ENCODE data around the gene KLHL36.

The KLHL36 gene

DNA sequence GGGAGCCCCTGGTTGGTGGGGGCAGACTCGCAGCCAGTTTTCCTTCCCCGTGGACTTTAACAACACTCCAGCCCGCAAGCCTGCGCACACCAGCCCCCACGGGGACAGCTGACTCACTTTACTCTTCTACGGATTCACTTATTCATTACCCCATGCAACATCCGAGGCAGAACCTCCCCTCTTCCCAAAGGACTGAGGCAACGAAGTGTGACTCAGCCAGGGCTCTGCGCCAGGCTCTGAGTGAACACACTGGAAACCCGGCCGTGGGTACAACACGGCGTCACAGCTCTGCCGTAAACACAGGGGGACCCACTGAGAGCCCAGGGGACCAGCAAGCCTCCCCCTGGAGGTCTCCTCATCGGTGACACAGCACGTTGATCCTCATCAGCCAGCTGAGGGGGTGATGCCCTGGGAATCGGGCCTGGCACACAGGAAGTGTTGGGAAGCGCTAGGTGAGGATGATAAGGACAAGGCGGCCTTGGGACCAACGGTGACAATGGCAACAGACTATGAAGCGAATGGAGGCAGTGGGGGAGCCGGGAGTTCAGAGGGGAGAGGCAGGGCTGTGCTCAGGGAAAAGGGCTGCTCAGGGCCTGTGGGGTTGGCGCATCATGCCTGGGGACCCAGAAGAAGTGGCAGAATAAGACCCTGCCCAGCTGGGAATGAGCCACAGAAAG lies 45.0 kb upstream of the KLHL36 start:
- peak; percentile 84 for ATAC-seq
- TF ChIP-seq ESRRG (CRISPR knock-in tag; IDR thresholded peaks at IDR 0.05) (no peak), CSDC2 (CRISPR knock-in tag; IDR thresholded peaks at IDR 0.05) (0 out of 2 replicates have a peak, but pooled peaks have one; percentile 19), GLIS3 (CRISPR knock-in tag; IDR thresholded peaks at IDR 0.05) (no peak), ZFP3 (CRISPR knock-in tag; IDR thresholded peaks at IDR 0.05) (0 out of 2 replicates have a peak, but pooled peaks have one; percentile 25), OSR1 (CRISPR knock-in tag; IDR thresholded peaks at IDR 0.05) (no peak), ZNF70 (CRISPR knock-in tag; IDR thresholded peaks at IDR 0.05) (no peak), ZC3H10 (CRISPR knock-in tag; IDR thresholded peaks at IDR 0.05) (no peak), ZFP30 (CRISPR knock-in tag; IDR thresholded peaks at IDR 0.05) (no peak), ISL1 (CRISPR knock-in tag; IDR thresholded peaks at IDR 0.05) (no peak), ZNF8 (CRISPR knock-in tag; IDR thresholded peaks at IDR 0.05) (no peak), RARB (CRISPR knock-in tag; IDR thresholded peaks at IDR 0.05) (no peak), ARNTL (CRISPR knock-in tag; IDR thresholded peaks at IDR 0.05; ENCODE audit: borderline replicate concordance, low read depth) (no peak), TCF4 (CRISPR knock-in tag; IDR thresholded peaks at IDR 0.05; ENCODE audit: borderline replicate concordance) (no peak), BACH2 (CRISPR knock-in tag; IDR thresholded peaks at IDR 0.05; ENCODE audit: borderline replicate concordance) (no peak)
- TF ChIP-seq, protein P1, sequence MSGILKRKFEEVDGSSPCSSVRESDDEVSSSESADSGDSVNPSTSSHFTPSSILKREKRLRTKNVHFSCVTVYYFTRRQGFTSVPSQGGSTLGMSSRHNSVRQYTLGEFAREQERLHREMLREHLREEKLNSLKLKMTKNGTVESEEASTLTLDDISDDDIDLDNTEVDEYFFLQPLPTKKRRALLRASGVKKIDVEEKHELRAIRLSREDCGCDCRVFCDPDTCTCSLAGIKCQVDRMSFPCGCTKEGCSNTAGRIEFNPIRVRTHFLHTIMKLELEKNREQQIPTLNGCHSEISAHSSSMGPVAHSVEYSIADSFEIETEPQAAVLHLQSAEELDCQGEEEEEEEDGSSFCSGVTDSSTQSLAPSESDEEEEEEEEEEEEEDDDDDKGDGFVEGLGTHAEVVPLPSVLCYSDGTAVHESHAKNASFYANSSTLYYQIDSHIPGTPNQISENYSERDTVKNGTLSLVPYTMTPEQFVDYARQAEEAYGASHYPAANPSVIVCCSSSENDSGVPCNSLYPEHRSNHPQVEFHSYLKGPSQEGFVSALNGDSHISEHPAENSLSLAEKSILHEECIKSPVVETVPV (CRISPR knock-in tag; IDR thresholded peaks at IDR 0.05): no peak
- TF ChIP-seq, protein P2, sequence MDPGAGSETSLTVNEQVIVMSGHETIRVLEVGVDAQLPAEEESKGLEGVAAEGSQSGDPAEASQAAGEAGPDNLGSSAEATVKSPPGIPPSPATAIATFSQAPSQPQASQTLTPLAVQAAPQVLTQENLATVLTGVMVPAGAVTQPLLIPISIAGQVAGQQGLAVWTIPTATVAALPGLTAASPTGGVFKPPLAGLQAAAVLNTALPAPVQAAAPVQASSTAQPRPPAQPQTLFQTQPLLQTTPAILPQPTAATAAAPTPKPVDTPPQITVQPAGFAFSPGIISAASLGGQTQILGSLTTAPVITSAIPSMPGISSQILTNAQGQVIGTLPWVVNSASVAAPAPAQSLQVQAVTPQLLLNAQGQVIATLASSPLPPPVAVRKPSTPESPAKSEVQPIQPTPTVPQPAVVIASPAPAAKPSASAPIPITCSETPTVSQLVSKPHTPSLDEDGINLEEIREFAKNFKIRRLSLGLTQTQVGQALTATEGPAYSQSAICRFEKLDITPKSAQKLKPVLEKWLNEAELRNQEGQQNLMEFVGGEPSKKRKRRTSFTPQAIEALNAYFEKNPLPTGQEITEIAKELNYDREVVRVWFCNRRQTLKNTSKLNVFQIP (CRISPR knock-in tag; IDR thresholded peaks at IDR 0.05; ENCODE audit: borderline replicate concordance, low read depth): no peak

DNA sequence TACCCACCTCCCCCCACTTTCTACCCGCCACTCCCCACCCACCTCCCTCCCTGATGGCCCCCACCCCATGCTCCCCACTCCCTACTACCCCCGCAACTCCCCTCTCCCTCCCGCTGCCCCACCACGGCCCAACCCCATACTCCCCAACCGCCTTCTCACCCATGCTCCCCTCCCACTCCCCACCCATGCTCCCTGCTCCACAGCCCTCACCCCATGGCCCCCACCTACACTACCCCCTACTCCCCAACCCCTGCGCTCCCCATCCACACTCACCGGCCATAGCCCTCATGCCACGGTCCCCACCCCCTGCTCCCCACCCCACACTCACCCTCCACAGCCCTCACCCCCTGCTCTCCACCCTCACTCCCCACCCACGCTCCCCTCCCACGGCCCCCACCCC lies 44.4 kb upstream of the KLHL36 start:
- no peak for TF ChIP-seq TCF4 (CRISPR knock-in tag; IDR thresholded peaks at IDR 0.05; ENCODE audit: borderline replicate concordance)
- TF ChIP-seq TOX (CRISPR knock-in tag; IDR thresholded peaks at IDR 0.05; ENCODE audit: borderline replicate concordance): no peak
- TF ChIP-seq ARNTL (CRISPR knock-in tag; IDR thresholded peaks at IDR 0.05; ENCODE audit: borderline replicate concordance, low read depth): no peak
- no peak for TF ChIP-seq ESRRG (CRISPR knock-in tag; IDR thresholded peaks at IDR 0.05)
- TF ChIP-seq ISL1 (CRISPR knock-in tag; IDR thresholded peaks at IDR 0.05): no peak
- TF ChIP-seq, protein P1 (CRISPR knock-in tag; IDR thresholded peaks at IDR 0.05): no peak
- no peak for TF ChIP-seq RARB (CRISPR knock-in tag; IDR thresholded peaks at IDR 0.05)
- no peak for TF ChIP-seq ZFP3 (CRISPR knock-in tag; IDR thresholded peaks at IDR 0.05)
- ATAC-seq: no peak

DNA sequence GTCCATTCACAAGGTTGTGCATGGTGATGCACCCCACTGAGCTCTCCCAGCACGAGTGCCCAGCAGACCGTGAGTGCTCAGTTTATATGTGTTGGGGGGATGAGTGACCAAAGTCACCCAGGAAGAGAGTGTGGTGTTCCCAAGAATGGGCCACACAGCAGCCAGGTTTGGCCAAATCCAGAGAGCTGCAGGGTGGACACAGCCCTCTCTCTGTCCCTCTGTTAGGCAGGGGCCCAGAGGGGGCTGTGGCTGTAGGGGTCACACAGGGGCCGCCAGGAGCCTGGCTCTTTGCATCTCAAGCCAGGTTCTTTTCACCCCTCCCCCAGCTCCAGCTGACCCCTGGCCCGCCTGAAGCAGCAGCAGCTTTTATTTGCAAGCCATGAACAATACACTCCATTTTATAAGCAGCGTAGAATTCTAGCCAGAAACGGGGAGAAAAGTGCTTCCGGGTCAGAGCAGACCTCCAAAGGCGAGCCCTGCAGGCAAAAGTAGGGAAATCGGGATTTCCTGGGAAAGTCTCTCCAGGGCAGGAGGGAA lies 43.8 kb upstream of the KLHL36 start:
- TF ChIP-seq, protein P3, sequence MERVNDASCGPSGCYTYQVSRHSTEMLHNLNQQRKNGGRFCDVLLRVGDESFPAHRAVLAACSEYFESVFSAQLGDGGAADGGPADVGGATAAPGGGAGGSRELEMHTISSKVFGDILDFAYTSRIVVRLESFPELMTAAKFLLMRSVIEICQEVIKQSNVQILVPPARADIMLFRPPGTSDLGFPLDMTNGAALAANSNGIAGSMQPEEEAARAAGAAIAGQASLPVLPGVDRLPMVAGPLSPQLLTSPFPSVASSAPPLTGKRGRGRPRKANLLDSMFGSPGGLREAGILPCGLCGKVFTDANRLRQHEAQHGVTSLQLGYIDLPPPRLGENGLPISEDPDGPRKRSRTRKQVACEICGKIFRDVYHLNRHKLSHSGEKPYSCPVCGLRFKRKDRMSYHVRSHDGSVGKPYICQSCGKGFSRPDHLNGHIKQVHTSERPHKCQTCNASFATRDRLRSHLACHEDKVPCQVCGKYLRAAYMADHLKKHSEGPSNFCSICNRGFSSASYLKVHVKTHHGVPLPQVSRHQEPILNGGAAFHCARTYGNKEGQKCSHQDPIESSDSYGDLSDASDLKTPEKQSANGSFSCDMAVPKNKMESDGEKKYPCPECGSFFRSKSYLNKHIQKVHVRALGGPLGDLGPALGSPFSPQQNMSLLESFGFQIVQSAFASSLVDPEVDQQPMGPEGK (CRISPR knock-in tag; IDR thresholded peaks at IDR 0.05; ENCODE audit: borderline replicate concordance): no peak
- TF ChIP-seq ZNF565 (CRISPR knock-in tag; conservative IDR thresholded peaks at IDR 0.05; ENCODE audit: low read depth) (no peak), ZFP3 (CRISPR knock-in tag; IDR thresholded peaks at IDR 0.05) (no peak), OSR1 (CRISPR knock-in tag; IDR thresholded peaks at IDR 0.05) (no peak), TCF4 (CRISPR knock-in tag; IDR thresholded peaks at IDR 0.05; ENCODE audit: borderline replicate concordance) (no peak), CSDC2 (CRISPR knock-in tag; IDR thresholded peaks at IDR 0.05) (no peak), GLIS3 (CRISPR knock-in tag; IDR thresholded peaks at IDR 0.05) (no peak), PPARA (CRISPR knock-in tag; IDR thresholded peaks at IDR 0.05; ENCODE audit: borderline replicate concordance) (no peak), ESRRG (CRISPR knock-in tag; IDR thresholded peaks at IDR 0.05) (no peak), SNAI2 (CRISPR knock-in tag; IDR thresholded peaks at IDR 0.05) (no peak), ZC3H10 (CRISPR knock-in tag; IDR thresholded peaks at IDR 0.05) (no peak), ISL1 (CRISPR knock-in tag; IDR thresholded peaks at IDR 0.05) (no peak), ZFP30 (CRISPR knock-in tag; IDR thresholded peaks at IDR 0.05) (no peak), ZNF8 (CRISPR knock-in tag; IDR thresholded peaks at IDR 0.05) (no peak), RARB (CRISPR knock-in tag; IDR thresholded peaks at IDR 0.05) (no peak), ARNTL (CRISPR knock-in tag; IDR thresholded peaks at IDR 0.05; ENCODE audit: borderline replicate concordance, low read depth) (no peak)
- TF ChIP-seq, protein P4, sequence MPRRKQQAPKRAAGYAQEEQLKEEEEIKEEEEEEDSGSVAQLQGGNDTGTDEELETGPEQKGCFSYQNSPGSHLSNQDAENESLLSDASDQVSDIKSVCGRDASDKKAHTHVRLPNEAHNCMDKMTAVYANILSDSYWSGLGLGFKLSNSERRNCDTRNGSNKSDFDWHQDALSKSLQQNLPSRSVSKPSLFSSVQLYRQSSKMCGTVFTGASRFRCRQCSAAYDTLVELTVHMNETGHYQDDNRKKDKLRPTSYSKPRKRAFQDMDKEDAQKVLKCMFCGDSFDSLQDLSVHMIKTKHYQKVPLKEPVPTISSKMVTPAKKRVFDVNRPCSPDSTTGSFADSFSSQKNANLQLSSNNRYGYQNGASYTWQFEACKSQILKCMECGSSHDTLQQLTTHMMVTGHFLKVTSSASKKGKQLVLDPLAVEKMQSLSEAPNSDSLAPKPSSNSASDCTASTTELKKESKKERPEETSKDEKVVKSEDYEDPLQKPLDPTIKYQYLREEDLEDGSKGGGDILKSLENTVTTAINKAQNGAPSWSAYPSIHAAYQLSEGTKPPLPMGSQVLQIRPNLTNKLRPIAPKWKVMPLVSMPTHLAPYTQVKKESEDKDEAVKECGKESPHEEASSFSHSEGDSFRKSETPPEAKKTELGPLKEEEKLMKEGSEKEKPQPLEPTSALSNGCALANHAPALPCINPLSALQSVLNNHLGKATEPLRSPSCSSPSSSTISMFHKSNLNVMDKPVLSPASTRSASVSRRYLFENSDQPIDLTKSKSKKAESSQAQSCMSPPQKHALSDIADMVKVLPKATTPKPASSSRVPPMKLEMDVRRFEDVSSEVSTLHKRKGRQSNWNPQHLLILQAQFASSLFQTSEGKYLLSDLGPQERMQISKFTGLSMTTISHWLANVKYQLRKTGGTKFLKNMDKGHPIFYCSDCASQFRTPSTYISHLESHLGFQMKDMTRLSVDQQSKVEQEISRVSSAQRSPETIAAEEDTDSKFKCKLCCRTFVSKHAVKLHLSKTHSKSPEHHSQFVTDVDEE (CRISPR knock-in tag; IDR thresholded peaks at IDR 0.05): no peak
- TF ChIP-seq, protein P5, sequence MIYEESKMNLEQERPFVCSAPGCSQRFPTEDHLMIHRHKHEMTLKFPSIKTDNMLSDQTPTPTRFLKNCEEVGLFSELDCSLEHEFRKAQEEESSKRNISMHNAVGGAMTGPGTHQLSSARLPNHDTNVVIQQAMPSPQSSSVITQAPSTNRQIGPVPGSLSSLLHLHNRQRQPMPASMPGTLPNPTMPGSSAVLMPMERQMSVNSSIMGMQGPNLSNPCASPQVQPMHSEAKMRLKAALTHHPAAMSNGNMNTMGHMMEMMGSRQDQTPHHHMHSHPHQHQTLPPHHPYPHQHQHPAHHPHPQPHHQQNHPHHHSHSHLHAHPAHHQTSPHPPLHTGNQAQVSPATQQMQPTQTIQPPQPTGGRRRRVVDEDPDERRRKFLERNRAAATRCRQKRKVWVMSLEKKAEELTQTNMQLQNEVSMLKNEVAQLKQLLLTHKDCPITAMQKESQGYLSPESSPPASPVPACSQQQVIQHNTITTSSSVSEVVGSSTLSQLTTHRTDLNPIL (CRISPR knock-in tag; IDR thresholded peaks at IDR 0.05; ENCODE audit: low read depth): no peak
- TF ChIP-seq, protein P1 (CRISPR knock-in tag; IDR thresholded peaks at IDR 0.05): no peak
- no peak for ATAC-seq

Data from SK-N-SH treated with all-trans-retinoic acid at 6 μM for 48 hours (cell line).